Anterior cingulate cortex (tissue), 58 donors: ENCODE measurements around the gene HBE1.

Experiments used
- DNase-seq, 58 donors: peaks; one replicate each; lab custom pipeline; 2025; lab: John Stamatoyannopoulos, UW

HBE1 gene

GRCh38 chr11:5286351-5286750 is 16.6 kb upstream of the HBE1 start:
- no peak for DNase-seq

GRCh38 chr11:5285703-5286340 is 16.1 kb upstream of the HBE1 start:
- DNase-seq = no peak

- DNase-seq = no peak
Measured at GRCh38 chr11:5284637-5285036, 14.9 kb upstream of the HBE1 start.

GRCh38 chr11:5283882-5284281 is 14.1 kb upstream of the HBE1 start:
- DNase-seq = no peak

GRCh38 chr11:5283086-5283485 is 13.3 kb upstream of the HBE1 start:
- no peak for DNase-seq

- DNase-seq = no peak
Measured at GRCh38 chr11:5282628-5283027, 12.9 kb upstream of the HBE1 start.

- no peak for DNase-seq
Measured at GRCh38 chr11:5281596-5281995, 11.9 kb upstream of the HBE1 start.

- peak in 6 of 58 donors; percentile 1 to 53 (median 7) for DNase-seq
Measured at GRCh38 chr11:5280582-5281102, 10.9 kb upstream of the HBE1 start.

GRCh38 chr11:5279471-5280090 is 9.8 kb upstream of the HBE1 start:
- no peak for DNase-seq

GRCh38 chr11:5277807-5278382 is 8.2 kb upstream of the HBE1 start:
- no peak for DNase-seq

- DNase-seq = no peak
Measured at GRCh38 chr11:5276697-5277096, 7.0 kb upstream of the HBE1 start.

- DNase-seq = no peak
Measured at GRCh38 chr11:5275369-5276110, 5.8 kb upstream of the HBE1 start.

GRCh38 chr11:5274395-5274794 is 4.7 kb upstream of the HBE1 start:
- DNase-seq = no peak

GRCh38 chr11:5272395-5273017 is 2.8 kb upstream of the HBE1 start:
- no peak for DNase-seq

- no peak for DNase-seq
Measured at GRCh38 chr11:5267033-5267563, 2.6 kb downstream of the HBE1 start.

GRCh38 chr11:5266609-5267008 is 3.1 kb downstream of the HBE1 start:
- no peak for DNase-seq

GRCh38 chr11:5265832-5266231 is 3.9 kb downstream of the HBE1 start:
- no peak for DNase-seq

GRCh38 chr11:5258543-5259262 is 11.0 kb downstream of the HBE1 start:
- DNase-seq = no peak

- no peak for DNase-seq
Measured at GRCh38 chr11:5257296-5257695, 12.4 kb downstream of the HBE1 start.
